Fibroblast of upper back skin (primary cell): Measurements from ENCODE around the gene SRRD.
"Not testable (repeated sequence)": the region's sequence is repeated elsewhere in the genome, so short reads cannot be mapped to it uniquely, and the experiment has no call there.

Source experiments
- DNase-seq: peaks from one replicate; pipeline ENCODE4 v3.0.0-alpha.2; 2013

SRRD gene

GRCh38 chr22:26483439-26484359 lies at the start of gene SRRD, which contains the start of gene HPS4:
Gene SRRD, plus strand, starts transcription at chr22:26483877. Its CDS starts 14 bp downstream, at chr22:26483891.
Gene HPS4, minus strand, starts transcription at chr22:26483783. Its CDS starts 2,021 bp downstream, at chr22:26481762.
- DNase-seq, result peak; percentile 85

- no peak for DNase-seq
These were observed 48.2 kb upstream of the SRRD start for GRCh38 chr22:26435327-26436093.

GRCh38 chr22:26436903-26437515 lies 46.7 kb upstream of the SRRD start:
- DNase-seq, result no peak

GRCh38 chr22:26437694-26438392 lies 45.8 kb upstream of the SRRD start:
- DNase-seq, result no peak

GRCh38 chr22:26438776-26439175 lies 44.9 kb upstream of the SRRD start:
- DNase-seq, result not testable (repeated sequence)

GRCh38 chr22:26439559-26439958 lies 44.1 kb upstream of the SRRD start:
- DNase-seq, result no peak

GRCh38 chr22:26442086-26442756 lies 41.5 kb upstream of the SRRD start:
- DNase-seq, result no peak

- DNase-seq, result no peak
These were observed 39.6 kb upstream of the SRRD start for GRCh38 chr22:26443901-26444690.

GRCh38 chr22:26444777-26445176 lies 38.9 kb upstream of the SRRD start:
- DNase-seq, result no peak

GRCh38 chr22:26445577-26446275 lies 38.0 kb upstream of the SRRD start:
- no peak for DNase-seq

GRCh38 chr22:26446808-26447515 lies 36.7 kb upstream of the SRRD start:
- no peak for DNase-seq

- no peak for DNase-seq
These were observed 35.9 kb upstream of the SRRD start for GRCh38 chr22:26447584-26448329.

- DNase-seq, result no peak
These were observed 35.3 kb upstream of the SRRD start for GRCh38 chr22:26448334-26448733.

GRCh38 chr22:26448941-26449340 lies 34.7 kb upstream of the SRRD start:
- DNase-seq, result no peak

- no peak for DNase-seq
These were observed 33.1 kb upstream of the SRRD start for GRCh38 chr22:26450453-26451185.

GRCh38 chr22:26452236-26453016 lies 31.3 kb upstream of the SRRD start:
- no peak for DNase-seq

- DNase-seq, result no peak
These were observed 30.5 kb upstream of the SRRD start for GRCh38 chr22:26453216-26453615.
